HS-5 (cell line): ENCODE data around the gene RNFT1.
"Not testable (repeated sequence)": the region's sequence is repeated elsewhere in the genome, so short reads cannot be mapped to it uniquely, and the experiment has no call there.

Experiments
- DNase-seq: peaks from one replicate; pipeline ENCODE4 v3.0.0-alpha.2; 2012; ENCODE audit warnings: low read depth

RNFT1 gene

DNA sequence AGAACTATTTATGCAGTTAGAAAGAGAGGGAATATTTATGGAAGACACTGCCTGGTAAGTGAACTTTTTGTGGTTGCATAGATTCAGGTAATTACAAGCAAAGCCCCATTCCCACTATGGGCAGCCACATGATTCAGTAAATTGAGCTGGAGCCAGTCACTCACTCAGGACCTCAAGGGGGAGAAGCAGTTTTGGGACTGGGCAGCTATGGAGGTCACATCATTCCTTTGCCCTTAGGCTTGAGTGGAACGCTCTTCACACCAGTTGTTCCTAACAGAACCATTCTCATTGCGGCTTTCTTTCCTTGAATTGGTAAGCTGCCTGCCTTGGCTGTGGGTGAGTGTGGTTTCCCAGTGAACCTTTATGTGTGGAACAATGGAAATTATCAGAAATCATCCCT lies 34.4 kb downstream of the RNFT1 start:
- not testable (repeated sequence) for DNase-seq

DNA sequence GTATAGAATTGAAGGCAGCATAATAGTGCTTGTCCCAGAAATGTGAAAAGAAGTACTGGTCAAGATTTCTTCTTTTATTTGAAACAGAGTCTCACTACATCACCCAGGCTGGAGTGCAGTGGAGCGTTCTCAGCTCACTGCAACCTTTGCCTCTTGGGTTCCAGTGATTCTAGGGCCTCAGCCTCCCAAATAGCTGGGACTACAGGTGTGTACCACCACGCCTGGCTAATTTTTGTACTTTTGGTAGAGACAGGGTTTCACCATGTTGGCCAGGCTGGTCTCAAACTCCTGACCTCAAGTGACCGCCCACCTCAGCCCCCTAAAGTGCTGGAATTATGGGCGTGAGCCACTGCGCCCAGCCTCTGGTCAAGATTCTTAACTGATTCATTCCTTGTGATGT lies 43.9 kb downstream of the RNFT1 start:
- not testable (repeated sequence) for DNase-seq

DNA sequence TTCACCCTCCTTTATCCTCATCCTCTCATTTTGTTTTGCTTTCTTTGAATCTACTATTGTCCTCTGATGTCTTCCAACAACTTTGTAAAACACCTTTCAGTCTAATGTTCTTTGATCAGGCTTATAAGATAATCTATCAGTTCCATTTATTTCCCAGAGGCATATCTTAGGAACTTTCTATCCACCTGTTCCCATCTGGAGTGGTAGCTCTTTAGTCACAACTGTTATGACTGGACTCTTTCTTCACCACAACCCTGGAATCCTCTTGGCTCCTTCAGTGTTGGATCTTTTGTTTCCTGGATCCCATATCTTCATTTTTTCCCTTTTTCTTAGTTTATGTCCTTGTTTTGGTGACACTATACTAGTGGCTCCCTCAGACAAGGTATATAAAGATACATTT lies 48.1 kb downstream of the RNFT1 start:
- no peak for DNase-seq

DNA sequence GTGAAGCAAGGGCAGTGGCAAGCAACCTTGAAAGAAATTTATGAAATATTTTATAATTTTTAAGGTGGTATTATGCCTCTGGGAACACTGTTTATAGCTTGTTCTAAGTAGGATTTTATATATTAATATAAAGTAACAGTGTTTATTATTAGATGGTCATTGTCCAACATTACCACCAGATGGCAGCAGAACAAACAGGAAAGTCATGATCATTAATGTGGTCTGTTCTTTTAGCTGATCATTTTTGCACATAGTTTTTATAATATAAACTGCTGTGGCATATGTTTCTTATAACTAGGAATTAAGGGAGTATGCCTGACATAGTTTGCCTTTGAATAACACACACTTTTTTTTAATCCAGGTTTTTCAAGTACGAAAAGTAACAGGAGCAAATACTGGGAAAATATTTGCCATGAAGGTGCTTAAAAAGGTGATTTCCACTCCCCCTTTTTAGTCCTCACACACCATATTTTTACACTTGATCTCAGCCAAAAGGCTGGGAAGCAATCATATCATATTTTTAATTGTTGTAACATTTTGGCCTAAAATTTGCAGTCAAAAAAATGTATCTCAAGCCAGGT lies 50.2 kb downstream of the RNFT1 start:
- DNase-seq = no peak

- no peak for DNase-seq
Observed at GRCh38 chr17:59907467-59907866, 57.1 kb downstream of the RNFT1 start.

DNA sequence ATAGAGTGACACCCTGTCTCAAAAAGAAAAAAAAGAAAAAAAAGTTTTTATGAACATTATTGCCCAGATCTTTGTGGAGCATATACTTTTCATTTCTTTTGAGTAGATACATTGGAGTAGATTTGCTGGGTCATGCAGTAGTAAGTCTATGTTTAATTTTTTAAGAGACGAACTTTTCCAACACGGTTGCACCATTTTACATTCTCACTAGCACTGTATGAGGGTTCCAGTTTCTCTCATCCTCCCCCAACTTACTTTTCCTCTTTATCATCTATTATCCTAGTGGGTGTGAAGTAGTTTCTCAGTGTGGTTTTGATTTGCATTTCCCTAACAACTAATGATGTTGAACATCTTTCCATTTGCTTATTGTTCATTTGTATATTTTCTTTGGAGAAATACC lies 61.1 kb downstream of the RNFT1 start:
- DNase-seq = no peak
